PC-3 (cell line): ENCODE measurements around the gene EPB41L2. TPM values are rescaled to one million over a fixed set of nuclear protein-coding genes. Genes with fewer than 3 reads are reported as not detected.

ENCODE experiments used
- ATAC-seq: fragments of 200-7000 bp; cut with Tn5 transposase; 2 replicates; pipeline ENCODE4 v1.9.1; 2020; ENCODE audit warnings: mild to moderate bottlenecking, moderate library complexity
- BruUV-seq: library from RNA; stranded (reverse); fragments of 400-500 nt; replicated peaks from 2 replicates; lab custom pipeline; 2021; lab: Mats Ljungman, UMichigan
- CTCF ChIA-PET: fragments of 300-600 bp; sonication (Branson Sonifier 250); formaldehyde crosslinking; loops from one replicate; lab custom pipeline; 2022; ENCODE audit warnings: antibody characterized with exemption; lab: Charles Lee
- POLR2A ChIA-PET: fragments of 300-600 bp; sonication (Branson Sonifier 250); formaldehyde crosslinking; loops from one replicate; lab custom pipeline; 2022; ENCODE audit warnings: antibody characterized with exemption; ENCODE audit not compliant: unreplicated experiment; lab: Charles Lee
- DNase-seq: peaks from one replicate; pipeline ENCODE4 v3.0.0-alpha.2; 2015
- H2AFZ ChIP-seq: fragments of 300-600 bp; sonication (generic); 2 replicates; pipeline ENCODE4 v1.6.0; 2016; ENCODE audit warnings: antibody characterized with exemption, low read length
- H3F3A ChIP-seq: fragments of 300-600 bp; sonication (generic); one replicate; pipeline ENCODE4 v1.6.0; 2017; ENCODE audit warnings: antibody characterized with exemption, low read length, control low read depth, mild to moderate bottlenecking; ENCODE audit not compliant: unreplicated experiment
- H3K27ac ChIP-seq: fragments of 300-600 bp; sonication (generic); 2 replicates; pipeline ENCODE4 v1.5.1; 2016; ENCODE audit warnings: mild to moderate bottlenecking, low read length
- H3K27me3 ChIP-seq: fragments of 300-600 bp; sonication (generic); 2 replicates; pipeline ENCODE4 v1.6.1; 2016; ENCODE audit warnings: low read length, mixed read lengths
- H3K36me3 ChIP-seq: fragments of 300-600 bp; sonication (generic); 2 replicates; pipeline ENCODE4 v1.6.1; 2016; ENCODE audit warnings: low read depth, mixed run types, low read length, mixed read lengths
- H3K4me1 ChIP-seq: fragments of 300-600 bp; sonication (generic); 2 replicates; pipeline ENCODE4 v1.5.1; 2016; ENCODE audit warnings: low read length; ENCODE audit not compliant: insufficient read depth
- H3K4me2 ChIP-seq: fragments of 300-600 bp; sonication (generic); 2 replicates; pipeline ENCODE4 v1.6.0; 2016; ENCODE audit warnings: low read length
- H3K4me3 ChIP-seq: fragments of 300-600 bp; sonication (generic); 2 replicates; pipeline ENCODE4 v1.5.1; 2016; ENCODE audit warnings: mild to moderate bottlenecking, low read length, mixed read lengths
- H3K79me2 ChIP-seq: fragments of 300-600 bp; sonication (generic); 2 replicates; pipeline ENCODE4 v1.6.1; 2017; ENCODE audit warnings: low read length, mixed read lengths
- H3K9ac ChIP-seq: fragments of 300-600 bp; sonication (generic); 2 replicates; pipeline ENCODE4 v1.6.0; 2016; ENCODE audit warnings: mild to moderate bottlenecking, low read length
- H3K9me2 ChIP-seq: fragments of 300-600 bp; sonication (generic); replicated peaks from 2 replicates; pipeline ENCODE4 v1.6.1; 2016; ENCODE audit warnings: mixed run types, low read length, mixed read lengths
- H3K9me3 ChIP-seq: fragments of 300-600 bp; sonication (generic); 2 replicates; pipeline ENCODE4 v1.6.1; 2016; ENCODE audit warnings: low read length, mixed read lengths
- H4K20me1 ChIP-seq: fragments of 300-600 bp; sonication (generic); 2 replicates; pipeline ENCODE4 v1.6.1; 2016; ENCODE audit warnings: low read length, mixed read lengths
- CTCF ChIP-seq: fragments of 300-600 bp; sonication (generic); conservative IDR thresholded peaks from 2 replicates; pipeline ENCODE4 v1.5.1; 2017; ENCODE audit warnings: antibody characterized with exemption, low read depth, mild to moderate bottlenecking, low read length
- EZH2 ChIP-seq: fragments of 300-600 bp; sonication (generic); IDR thresholded peaks from one replicate; pipeline ENCODE4 v1.6.1; 2017; ENCODE audit warnings: antibody characterized with exemption, mild to moderate bottlenecking, low read length; ENCODE audit not compliant: unreplicated experiment
- EZH2phosphoT487 ChIP-seq: fragments of 300-600 bp; sonication (generic); IDR thresholded peaks from 2 replicates; pipeline ENCODE4 v1.6.1; 2018; ENCODE audit warnings: mild to moderate bottlenecking, antibody characterized with exemption, low read length, borderline replicate concordance
- intact Hi-C: fragments of 100-400 bp; cut with micrococcal nuclease; formaldehyde crosslinking; loops from 2 replicates; pipeline ENCODE4 v1.9.0; 2023
- total RNA-seq: library from RNA; depleted of rRNA; stranded (reverse); fragments of >200 nt; gene quantifications from 2 replicates; pipeline ENCODE4 v1.2.3, GENCODE V29; 2014

EPB41L2 gene
- total RNA-seq, 1 experiment from 2014 or later: 26.9 TPM

GRCh38 chr6:131004387-131004755 lies 58.7 kb downstream of the EPB41L2 start:
- Histone ChIP-seq H3K4me2 (no peak overlapping the region), H3K27ac (no peak overlapping the region), H4K20me1 (no peaks in the 10 kb centered on the region), H3K9ac (no peak overlapping the region), H3K27me3 (no peaks in the 10 kb centered on the region), H3K79me2 (peaks cover 47% of the 10 kb centered on the region), H3K36me3 (no peaks in the 10 kb centered on the region; the same call in 1 of the 2 replicates), H2AFZ (no peak overlapping the region), H3K9me3 (no peaks in the 10 kb centered on the region), H3F3A (no peaks in the 10 kb centered on the region), H3K4me1 (no peaks in the 10 kb centered on the region), H3K9me2 (no peaks in the 10 kb centered on the region), H3K4me3 (no peak overlapping the region)
- no peak for TF ChIP-seq EZH2
- TF ChIP-seq CTCF: no peak
- no peak for TF ChIP-seq EZH2phosphoT487
- DNase-seq (no peak), ATAC-seq (no peak)
- no TSS peak for BruUV-seq
- POLR2A ChIA-PET: no interaction called here
- CTCF ChIA-PET: no interaction called here
- intact Hi-C loops: no loop called here

GRCh38 chr6:131003488-131004386 lies 59.3 kb downstream of the EPB41L2 start:
- intact Hi-C loops: no loop called here
- Histone ChIP-seq H3K36me3 (no peaks in the 10 kb centered on the region; the same call in 1 of the 2 replicates), H3K9me3 (no peaks in the 10 kb centered on the region), H3K9ac (no peak overlapping the region), H3K4me1 (no peaks in the 10 kb centered on the region), H3F3A (no peaks in the 10 kb centered on the region), H3K4me2 (no peak overlapping the region), H3K4me3 (no peak overlapping the region), H4K20me1 (no peaks in the 10 kb centered on the region), H3K9me2 (no peaks in the 10 kb centered on the region), H3K27me3 (no peaks in the 10 kb centered on the region), H3K27ac (no peak overlapping the region), H3K79me2 (peaks cover 53% of the 10 kb centered on the region), H2AFZ (no peak overlapping the region)
- ATAC-seq (no peak), DNase-seq (no peak)
- ChIA-PET CTCF (no interaction called here), POLR2A (interaction anchor here (0.6 kb wide), 1 partner anchor 12 kb away, joined by 3 read pairs; no protein-coding TSS in a partner anchor)
- TF ChIP-seq EZH2phosphoT487 (no peak), CTCF (no peak), EZH2 (no peak)
- no TSS peak for BruUV-seq

GRCh38 chr6:131002661-131002980 lies 60.4 kb downstream of the EPB41L2 start:
- H3K27me3 ChIP-seq: no peaks in the 10 kb centered on the region
- TF ChIP-seq EZH2phosphoT487 (no peak), CTCF (no peak), EZH2 (no peak)
- no peak for DNase-seq
- no peaks in the 10 kb centered on the region for H3K4me1 ChIP-seq
- no peaks in the 10 kb centered on the region for H3K9me3 ChIP-seq
- no peak overlapping the region for H3K27ac ChIP-seq
- ATAC-seq: no peak
- no TSS peak for BruUV-seq
- H3F3A ChIP-seq: no peaks in the 10 kb centered on the region
- H3K79me2 ChIP-seq: peaks cover 63% of the 10 kb centered on the region
- no peaks in the 10 kb centered on the region for H3K9me2 ChIP-seq
- H4K20me1 ChIP-seq: no peaks in the 10 kb centered on the region
- no peak overlapping the region for H3K9ac ChIP-seq
- intact Hi-C loops: no loop called here
- no peak overlapping the region for H3K4me3 ChIP-seq
- POLR2A ChIA-PET: no interaction called here
- H3K36me3 ChIP-seq: no peaks in the 10 kb centered on the region; the same call in 1 of the 2 replicates
- CTCF ChIA-PET: no interaction called here
- no peak overlapping the region for H3K4me2 ChIP-seq
- no peak overlapping the region for H2AFZ ChIP-seq
